A204.1 (cell line): Measurements from ENCODE around the gene LOXHD1.

Experiments used
- FAIRE-seq: peaks from 2 replicates; lab custom pipeline; 2012; peaks lifted over from hg19 to GRCh38; lab: Jason Lieb, UNC

LOXHD1 gene

DNA sequence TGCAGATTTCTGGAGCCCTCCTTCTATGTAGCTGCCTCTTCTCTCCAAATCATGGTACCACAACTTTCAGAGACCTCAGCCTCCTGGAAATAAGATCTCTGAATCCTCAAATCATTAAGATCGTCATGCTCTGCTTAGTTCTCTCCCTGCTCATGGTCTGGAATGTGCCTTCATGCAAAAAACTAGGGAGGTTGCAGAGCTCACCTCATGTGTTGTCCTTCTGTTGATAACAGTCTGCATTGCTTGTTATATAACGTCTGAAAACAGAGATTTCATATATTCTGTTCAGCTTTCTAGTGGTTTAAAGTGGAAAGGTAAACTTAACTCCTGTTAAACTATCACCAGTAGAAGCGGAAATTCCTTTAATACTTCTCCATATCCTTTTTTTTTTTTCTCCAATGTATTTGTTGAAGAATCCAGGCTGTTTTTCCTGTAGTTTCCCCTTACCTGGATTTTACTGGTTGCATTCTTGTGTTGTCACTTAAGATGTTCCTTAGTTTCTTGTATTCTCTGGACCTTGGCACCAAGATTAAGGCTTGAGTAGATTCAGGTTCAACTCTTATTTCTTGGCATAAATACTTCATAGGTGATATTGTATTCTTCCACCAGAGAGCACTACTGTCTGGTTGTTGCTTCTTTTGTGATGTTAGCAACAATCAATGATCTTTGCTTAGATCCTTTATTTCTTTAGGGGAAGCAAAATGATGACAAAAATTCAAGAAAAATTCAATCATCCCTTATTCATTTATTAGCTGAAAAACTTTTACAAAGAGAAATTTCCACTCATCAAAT is 211.3 kb downstream of the LOXHD1 start:
- no peak for FAIRE-seq

DNA sequence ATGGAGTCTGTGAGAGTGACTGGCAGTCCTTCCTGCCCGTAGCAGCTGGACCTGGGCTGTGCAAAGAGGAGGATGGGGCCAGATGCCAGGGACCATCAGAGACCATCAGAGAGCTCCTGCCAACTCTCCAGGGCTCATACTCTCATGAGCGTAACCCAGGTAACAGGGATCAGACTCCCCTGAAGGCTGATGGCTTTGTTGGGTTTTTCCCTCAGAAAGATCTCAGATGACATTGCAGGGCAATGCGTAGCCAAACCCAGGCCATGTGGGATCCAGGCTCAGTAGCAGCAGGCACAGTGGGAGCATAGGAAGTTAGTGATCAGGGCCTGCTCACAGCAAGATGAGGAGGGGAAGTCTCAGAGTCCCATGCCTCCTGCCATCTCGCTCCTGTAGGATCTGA is 218.0 kb downstream of the LOXHD1 start:
- FAIRE-seq, result no peak

DNA sequence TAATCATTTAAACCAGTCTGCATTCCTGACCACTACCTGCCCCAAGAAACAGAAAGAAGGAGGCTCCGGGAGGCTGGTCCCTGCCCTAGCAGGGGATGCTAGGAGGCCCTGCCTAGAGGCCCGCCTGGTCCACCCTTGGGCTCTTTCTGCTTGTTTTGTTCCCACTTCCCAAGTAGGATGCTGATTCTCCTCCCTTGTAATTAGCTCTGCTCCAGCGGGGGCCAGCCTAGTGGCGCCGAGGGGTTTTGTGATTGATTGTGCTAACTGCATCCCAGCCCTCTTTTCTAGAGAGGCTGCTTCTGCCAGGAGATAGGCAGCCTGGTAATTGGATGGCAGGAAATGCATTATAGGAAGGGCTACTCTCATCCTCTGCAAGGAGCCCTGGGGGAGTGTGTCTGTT is 220.0 kb downstream of the LOXHD1 start:
- FAIRE-seq, result no peak

DNA sequence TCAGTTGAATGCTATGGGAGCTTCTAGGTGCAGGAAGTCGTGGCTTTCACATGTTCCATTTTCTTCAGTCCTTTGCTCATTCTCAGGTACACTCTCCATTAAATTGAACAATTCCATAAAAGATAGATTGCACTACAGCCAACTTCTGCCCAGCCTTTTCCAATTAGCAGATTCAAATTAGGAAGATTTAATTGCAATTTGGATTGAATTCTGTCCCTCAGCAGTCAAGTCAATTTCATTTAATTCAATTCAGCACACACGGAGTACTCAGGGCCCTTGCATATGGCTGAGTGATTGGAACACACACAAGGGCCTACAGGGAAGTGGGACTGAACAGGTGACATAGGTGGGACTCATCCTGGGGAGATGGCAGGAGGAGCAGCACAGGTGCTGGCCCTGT is 220.4 kb downstream of the LOXHD1 start:
- no peak for FAIRE-seq

DNA sequence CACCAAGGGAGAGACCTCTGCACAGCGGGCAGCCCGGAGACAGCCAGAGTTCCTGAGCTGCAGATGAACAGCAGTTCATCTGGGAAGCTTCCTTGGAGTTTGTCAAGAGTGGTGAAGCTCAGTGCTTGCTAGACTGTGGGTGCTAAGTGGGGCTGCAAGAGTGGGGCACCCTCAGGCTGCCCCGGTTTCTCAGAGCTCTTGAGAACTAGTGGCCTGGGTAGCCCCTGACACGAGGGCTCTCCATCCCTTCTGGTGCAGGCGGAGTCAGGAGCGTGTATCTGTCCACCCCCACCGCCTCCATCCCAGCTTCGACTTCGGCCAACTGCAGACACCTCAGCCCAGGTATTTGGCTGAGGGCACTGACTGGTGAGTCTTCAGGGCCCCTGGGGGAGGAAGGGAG is 222.0 kb downstream of the LOXHD1 start:
- no peak for FAIRE-seq

DNA sequence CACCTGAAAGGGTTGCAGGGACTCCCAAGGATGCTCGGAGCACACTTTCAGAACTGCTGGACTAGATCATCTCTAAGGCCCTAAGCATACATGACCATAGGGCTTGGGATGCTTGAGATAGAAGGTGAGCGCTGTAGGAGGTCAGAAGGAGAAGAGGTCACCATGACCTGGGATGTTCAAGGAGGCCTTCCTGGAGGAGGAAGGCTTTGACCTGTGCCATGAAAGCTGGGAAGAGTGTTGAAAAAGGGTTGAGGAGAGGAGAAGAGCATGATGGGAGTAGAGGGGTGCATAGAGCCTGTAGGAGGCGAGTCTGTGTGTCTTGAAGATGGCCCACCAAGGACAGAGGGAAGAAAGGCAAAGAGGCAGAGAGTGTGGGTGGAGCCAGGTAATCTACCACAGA is 222.4 kb downstream of the LOXHD1 start:
- no peak for FAIRE-seq

DNA sequence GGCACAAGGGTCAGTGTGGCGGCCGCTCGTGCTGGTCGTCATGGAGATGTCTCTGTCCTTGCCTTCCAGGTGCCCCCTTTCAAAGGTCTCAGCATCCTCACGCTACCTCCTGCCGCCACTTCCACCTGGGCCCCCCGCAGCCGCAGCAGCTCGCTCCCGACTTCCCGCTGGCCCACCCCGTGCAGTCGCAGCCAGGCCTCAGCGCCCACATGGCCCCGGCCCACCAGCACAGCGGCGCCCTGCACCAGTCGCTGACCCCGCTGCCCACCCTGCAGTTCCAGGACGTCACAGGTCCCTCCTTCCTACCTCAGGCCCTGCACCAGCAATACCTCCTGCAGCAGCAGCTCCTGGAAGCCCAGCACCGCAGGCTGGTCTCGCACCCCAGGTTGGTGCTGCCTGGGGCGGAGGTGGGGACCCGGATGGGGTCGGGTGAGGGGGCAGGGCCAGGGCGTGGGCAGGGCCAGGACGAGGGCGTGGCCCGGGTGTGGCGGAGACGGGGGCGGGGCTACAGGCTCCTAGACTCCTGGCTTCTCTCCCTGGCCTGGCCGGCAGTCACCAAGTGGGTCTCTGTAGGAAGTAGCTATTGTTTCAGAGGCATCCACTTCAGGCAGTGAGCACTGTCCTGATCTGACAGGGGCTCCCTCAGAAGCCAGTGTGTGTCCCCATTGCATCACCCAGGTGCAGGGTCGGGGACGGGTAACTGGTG is 223.7 kb downstream of the LOXHD1 start:
- no peak for FAIRE-seq

DNA sequence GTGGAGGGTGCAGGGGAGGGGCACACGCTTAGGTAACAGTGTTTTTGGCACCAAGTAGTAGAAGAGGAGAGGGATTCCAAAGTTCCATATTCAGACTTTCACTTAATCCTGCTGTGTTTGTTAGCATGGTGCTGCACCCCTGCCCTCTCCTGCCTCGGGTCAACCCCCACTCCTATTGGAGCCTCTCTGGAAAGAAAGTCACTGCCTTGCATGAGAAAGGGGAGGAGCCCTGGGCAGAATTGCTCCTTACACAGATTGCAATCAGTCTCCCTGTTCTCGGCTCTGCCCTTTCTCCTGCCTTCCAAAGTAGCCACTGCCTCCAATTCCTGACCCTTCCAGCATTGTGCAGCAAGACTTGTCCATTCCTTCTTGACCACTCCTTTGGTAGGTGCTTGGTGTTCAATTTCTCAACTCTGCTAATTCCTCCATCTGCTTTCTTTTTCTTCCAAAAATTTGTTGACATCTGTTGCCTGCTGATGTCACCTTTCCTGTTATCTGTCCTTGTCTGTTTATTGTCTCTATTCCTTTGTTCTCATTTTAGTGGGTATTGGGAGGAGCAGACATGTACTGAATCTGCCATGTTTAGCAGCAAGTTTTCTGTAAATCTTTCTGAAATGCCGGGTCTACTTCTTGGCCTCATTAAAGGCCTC is 225.4 kb downstream of the LOXHD1 start:
- FAIRE-seq, result no peak

DNA sequence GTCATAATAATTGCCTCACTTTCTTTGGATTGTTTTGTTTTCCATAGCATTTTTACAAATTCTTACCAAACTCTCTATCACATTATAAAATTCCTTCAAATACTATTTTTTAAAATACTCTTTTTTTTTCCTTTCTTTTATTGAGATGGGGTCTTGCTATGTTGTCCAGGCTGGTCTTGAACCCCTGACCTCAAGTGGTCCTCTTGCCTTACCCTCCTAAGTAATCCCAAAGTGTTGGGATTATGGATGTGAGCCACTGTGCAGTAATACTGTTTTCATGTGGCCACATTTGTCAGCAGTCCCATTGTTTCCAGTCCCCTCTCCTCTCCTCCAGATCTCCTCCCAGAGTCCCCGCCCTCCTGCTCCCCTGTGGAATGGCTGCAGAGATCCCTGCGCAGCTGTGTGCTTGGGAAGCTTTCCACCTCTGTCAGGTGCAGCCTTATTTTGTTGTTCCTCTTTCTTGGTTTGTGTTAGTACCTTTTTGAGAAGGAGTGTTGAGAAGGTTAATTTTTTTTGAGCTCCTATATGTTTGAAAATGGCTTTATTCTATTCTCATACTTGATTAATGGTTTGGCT is 227.3 kb downstream of the LOXHD1 start:
- no peak for FAIRE-seq

DNA sequence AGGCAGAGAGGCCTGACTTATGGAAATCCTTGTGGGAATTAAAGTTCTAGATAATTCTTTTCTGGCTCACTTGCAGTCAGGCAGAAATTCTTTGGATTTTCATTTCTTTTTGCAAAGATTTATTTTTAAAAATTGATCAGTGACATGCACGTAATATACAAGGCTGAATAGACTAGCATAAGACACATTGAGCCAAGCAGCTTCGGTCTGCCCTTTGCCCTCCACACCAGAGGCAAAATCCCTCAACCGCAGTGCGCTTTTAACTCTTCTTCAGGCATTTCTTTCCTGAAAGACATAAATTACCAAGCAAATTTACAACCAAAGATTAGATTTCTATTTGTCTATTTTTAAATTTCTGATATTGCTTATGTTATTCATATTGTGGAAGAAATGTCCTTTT is 227.9 kb downstream of the LOXHD1 start:
- no peak for FAIRE-seq

DNA sequence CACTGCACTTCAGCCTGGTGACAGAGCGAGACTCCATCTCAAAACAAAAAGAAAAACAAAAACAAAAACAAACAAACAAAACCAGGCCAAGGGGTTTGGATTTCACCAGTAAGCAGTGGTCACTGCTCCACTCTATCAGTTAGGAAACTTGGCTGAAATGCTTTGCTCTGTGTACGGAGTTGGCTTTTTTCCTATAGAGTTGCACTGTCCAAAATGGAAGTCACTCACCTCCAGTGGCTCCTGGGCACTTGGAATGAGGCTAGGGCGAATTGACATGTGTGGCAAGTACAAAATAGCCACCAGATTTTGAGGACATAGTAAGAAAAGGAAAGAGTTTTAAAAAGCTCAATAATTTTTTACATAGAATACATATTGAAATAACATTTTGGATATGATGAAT is 228.7 kb downstream of the LOXHD1 start:
- no peak for FAIRE-seq

DNA sequence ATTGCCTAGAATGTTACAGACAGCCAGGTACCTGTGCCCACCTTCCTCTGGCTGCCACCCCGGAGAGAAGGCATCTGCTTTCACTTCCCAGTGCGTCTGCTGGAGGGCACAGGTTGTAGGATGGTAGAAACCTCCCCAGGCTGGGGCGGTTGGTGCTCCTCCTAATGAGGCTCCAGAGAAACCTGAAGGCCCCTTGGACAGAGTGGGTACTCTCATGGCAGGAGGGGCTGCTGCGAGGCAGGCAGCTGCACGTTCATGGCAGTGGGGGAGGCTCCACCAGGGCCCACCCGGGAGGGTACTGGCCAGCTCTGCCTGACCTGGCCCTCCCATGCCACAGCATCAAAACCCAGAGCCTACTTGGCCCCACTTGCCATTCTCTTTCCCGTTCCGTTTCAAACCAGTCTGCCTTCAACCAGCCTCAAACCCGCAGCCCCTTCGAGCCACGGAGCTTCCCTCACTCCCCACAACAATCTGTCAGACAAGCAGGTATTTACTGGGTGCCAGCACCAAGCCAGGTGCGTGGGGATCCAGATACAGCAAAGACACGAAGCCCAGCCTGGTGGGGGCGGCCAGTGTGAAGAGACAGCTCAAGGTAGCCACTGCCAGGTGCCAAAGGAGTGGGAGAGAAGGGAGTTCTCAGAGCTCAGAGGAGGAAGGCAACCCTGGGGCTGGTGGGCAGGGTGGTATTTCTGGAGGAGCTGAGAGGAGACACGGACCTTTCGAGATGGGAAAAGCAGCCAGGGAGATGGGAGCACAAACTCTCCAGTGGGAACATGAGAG is 229.6 kb downstream of the LOXHD1 start:
- FAIRE-seq, result no peak
